CD14-positive monocyte (primary cell): ENCODE measurements around the gene CILP2. TPM values are rescaled to one million over a fixed set of nuclear protein-coding genes. Genes with fewer than 3 reads are reported as not detected.

Experiments
- DNase-seq, 3 donors: peaks; one replicate each; pipeline ENCODE4 v3.0.0-alpha.2; 2011 to 2022
- H2AFZ ChIP-seq: 2 replicates; pipeline ENCODE4 v1.6.0; 2012; ENCODE audit warnings: mild to moderate bottlenecking, low read depth, low read length, inconsistent platforms; ENCODE audit not compliant: insufficient read depth, poor library complexity, severe bottlenecking
- H3K27ac ChIP-seq, 2 donors: 1 replicate in 1 of 2; 2 replicates in 1 of 2; pipeline ENCODE4 v1.5.1; 2012 to 2013; ENCODE audit warnings: low read length in 2 of 2, control low read depth in 1 of 2, inconsistent platforms in 1 of 2, low read depth in 1 of 2, mild to moderate bottlenecking in 1 of 2
- H3K27me3 ChIP-seq, 2 donors: one replicate each; pipeline versions ENCODE4 v1.6.0 to v1.6.1; 2011 to 2013; ENCODE audit warnings: low read length in 2 of 2; ENCODE audit not compliant: control insufficient read depth in 2 of 2, insufficient read depth in 2 of 2
- H3K36me3 ChIP-seq, 2 donors: replicated peaks in 1 of 2; 1 replicate in 1 of 2; 2 replicates in 1 of 2; pipeline versions ENCODE4 v1.5.1 to v1.6.1; 2012 to 2013; ENCODE audit warnings: low read length in 2 of 2, control low read depth in 1 of 2, inconsistent platforms in 1 of 2, mild to moderate bottlenecking in 1 of 2; ENCODE audit not compliant: insufficient read depth in 2 of 2, control insufficient read depth in 1 of 2
- H3K4me1 ChIP-seq, 2 donors: 1 replicate in 1 of 2; 2 replicates in 1 of 2; pipeline versions ENCODE4 v1.5.1 to v1.6.1; 2012 to 2013; ENCODE audit warnings: low read length in 2 of 2, control low read depth in 1 of 2, inconsistent platforms in 1 of 2, mild to moderate bottlenecking in 1 of 2, moderate library complexity in 1 of 2; ENCODE audit not compliant: insufficient read depth in 2 of 2, control insufficient read depth in 1 of 2
- H3K4me2 ChIP-seq: replicated peaks from 2 replicates; pipeline ENCODE3; 2012; ENCODE audit warnings: low read length, moderate library complexity, mild to moderate bottlenecking; ENCODE audit not compliant: poor library complexity, severe bottlenecking; ENCODE audit errors: extremely low read depth
- H3K4me3 ChIP-seq, 3 experiments: fragments of 200-600 bp in 1 of 3; sonication (generic) in 1 of 3; replicated peaks in 1 of 3; 1 replicate in 2 of 3; 2 replicates in 1 of 3; pipeline ENCODE4 v1.5.1; 2011 to 2013; ENCODE audit warnings: low read length in 3 of 3, mild to moderate bottlenecking in 3 of 3, control low read depth in 2 of 3, low read depth in 2 of 3, inconsistent platforms in 1 of 3, moderate library complexity in 1 of 3
- H3K79me2 ChIP-seq: 2 replicates; pipeline ENCODE4 v1.6.0; 2012; ENCODE audit warnings: mild to moderate bottlenecking, control low read depth, inconsistent platforms, low read length, moderate library complexity; ENCODE audit not compliant: insufficient read depth
- H3K9ac ChIP-seq: 2 replicates; pipeline ENCODE4 v1.6.0; 2017; ENCODE audit warnings: low read length, mild to moderate bottlenecking; ENCODE audit not compliant: insufficient read depth, poor library complexity, severe bottlenecking
- H3K9me3 ChIP-seq, 2 donors: replicated peaks in 1 of 2; 1 replicate in 1 of 2; 2 replicates in 1 of 2; pipeline versions ENCODE4 v1.5.1 to v1.6.1; 2012 to 2013; ENCODE audit warnings: low read length in 2 of 2, control low read depth in 1 of 2; ENCODE audit not compliant: control insufficient read depth in 1 of 2, insufficient read depth in 1 of 2
- H4K20me1 ChIP-seq: 2 replicates; pipeline ENCODE4 v1.6.0; 2012; ENCODE audit warnings: mild to moderate bottlenecking, low read length, control low read depth, moderate library complexity; ENCODE audit not compliant: insufficient read depth
- H3K27ac Mint-ChIP-seq, 7 donors: one replicate each; pipeline ENCODE4 v1.8.0; 2020; ENCODE audit warnings: mild to moderate bottlenecking in 7 of 7, mixed read lengths in 7 of 7, moderate library complexity in 6 of 7, inconsistent platforms in 2 of 7
- H3K27me3 Mint-ChIP-seq, 3 donors: one replicate each; pipeline ENCODE4 v1.8.0; 2021 to 2022; ENCODE audit warnings: low read depth in 3 of 3, mild to moderate bottlenecking in 3 of 3, mixed read lengths in 3 of 3, moderate library complexity in 3 of 3, inconsistent platforms in 1 of 3
- H3K36me3 Mint-ChIP-seq, 2 donors: one replicate each; pipeline ENCODE4 v1.8.0; 2020; ENCODE audit warnings: mixed read lengths in 2 of 2, inconsistent platforms in 1 of 2, mild to moderate bottlenecking in 1 of 2
- H3K4me1 Mint-ChIP-seq: one replicate; pipeline ENCODE4 v1.8.0; 2020; ENCODE audit warnings: mild to moderate bottlenecking, mixed read lengths
- H3K4me3 Mint-ChIP-seq, 2 donors: one replicate each; pipeline ENCODE4 v1.8.0; 2020; ENCODE audit warnings: mild to moderate bottlenecking in 2 of 2, mixed read lengths in 2 of 2, moderate library complexity in 1 of 2
- H3K9me3 Mint-ChIP-seq, 7 donors: one replicate each; pipeline ENCODE4 v1.8.0; 2020 to 2022; ENCODE audit warnings: mixed read lengths in 7 of 7, mild to moderate bottlenecking in 6 of 7, moderate library complexity in 6 of 7, inconsistent platforms in 2 of 7
- CTCF ChIP-seq: fragments of 200-600 bp; IDR thresholded peaks from one replicate; pipeline ENCODE4 v1.8.0; 2022; ENCODE audit warnings: antibody characterized with exemption, mild to moderate bottlenecking
- WGBS: methylation state at CpG from one replicate; pipeline ENCODE4 v1.1.5; 2013; ENCODE audit warnings: missing lambda C conversion rate; ENCODE audit not compliant: insufficient coverage; 5-methylcytosine and 5-hydroxymethylcytosine counted together
- intact Hi-C, 2 donors: fragments of 100-400 bp; cut with micrococcal nuclease; formaldehyde crosslinking; loops; one replicate each; pipeline versions ENCODE4 v1.15.0 to v1.15.1; 2023
- polyA plus RNA-seq, 3 donors: library from polyadenylated mRNA; depleted of rRNA in 1 of 3; unstranded in 2 of 3; stranded (reverse) in 1 of 3; fragments of 300-500 nt in 2 of 3; fragments of >200 nt in 1 of 3; fragmentation: Illumina TruSeq in 2 of 3; gene quantifications; 1 replicate in 2 of 3; 2 replicates in 1 of 3; pipeline ENCODE4 v1.2.3, GENCODE V29; 2012 to 2021

CILP2 gene
- polyA plus RNA-seq, 3 donors = 0.04 TPM; not detected in 2

- no peak overlapping the region for H3K4me3 ChIP-seq
- H3K9me3 ChIP-seq = no peaks in the 10 kb centered on the region
- no peak overlapping the region for H3K4me2 ChIP-seq
- no peaks in the 10 kb centered on the region for H3K36me3 ChIP-seq
- Mint-ChIP-seq H3K4me1 (no peaks in the 10 kb centered on the region), H3K36me3 (no peaks in the 10 kb centered on the region), H3K4me3 (no peak overlapping the region), H3K27ac (no peak overlapping the region), H3K27me3 (peaks cover 0 to 5% (median 2%) of the 10 kb centered on the region in 3 donors), H3K9me3 (peaks cover 0 to 3% (median 0%) of the 10 kb centered on the region in 7 donors)
- no peaks in the 10 kb centered on the region for H3K79me2 ChIP-seq
- H3K4me1 ChIP-seq = no peaks in the 10 kb centered on the region
- intact Hi-C loops = no loop called here
- no peak overlapping the region for H2AFZ ChIP-seq
- no peaks in the 10 kb centered on the region for H3K27me3 ChIP-seq
- 98% methylated on average over 7 of the region's 25 CpGs for WGBS
- H3K27ac ChIP-seq = no peak overlapping the region
- H3K9ac ChIP-seq = no peak overlapping the region
- TF ChIP-seq CTCF = no peak
- no peaks in the 10 kb centered on the region for H4K20me1 ChIP-seq
- no peak for DNase-seq
Observed at GRCh38 chr19:19568802-19569756, 31.0 kb downstream of the CILP2 start.

GRCh38 chr19:19570571-19570970 lies 32.5 kb downstream of the CILP2 start:
- intact Hi-C loops = no loop called here
- H3K4me3 ChIP-seq = no peak overlapping the region
- no peak overlapping the region for H3K4me2 ChIP-seq
- no peaks in the 10 kb centered on the region for H3K36me3 Mint-ChIP-seq
- no peak overlapping the region for H3K4me3 Mint-ChIP-seq
- H3K36me3 ChIP-seq = no peaks in the 10 kb centered on the region
- TF ChIP-seq CTCF = no peak
- H3K27me3 Mint-ChIP-seq = peaks cover 0 to 5% (median 2%) of the 10 kb centered on the region in 3 donors
- H3K27ac Mint-ChIP-seq = peak overlapping the region in 1 of 7 donors; percentile 58
- H4K20me1 ChIP-seq = no peaks in the 10 kb centered on the region
- no peaks in the 10 kb centered on the region for H3K4me1 Mint-ChIP-seq
- H3K4me1 ChIP-seq = no peaks in the 10 kb centered on the region
- no peaks in the 10 kb centered on the region for H3K9me3 ChIP-seq
- H2AFZ ChIP-seq = no peak overlapping the region
- no peak overlapping the region for H3K27ac ChIP-seq
- H3K9ac ChIP-seq = no peak overlapping the region
- H3K27me3 ChIP-seq = no peaks in the 10 kb centered on the region
- no peak for DNase-seq
- H3K79me2 ChIP-seq = no peaks in the 10 kb centered on the region
- H3K9me3 Mint-ChIP-seq = peaks cover 0 to 3% (median 0%) of the 10 kb centered on the region in 7 donors
- 95% methylated on average over 7 of the region's 10 CpGs for WGBS
